Aorta (tissue), 5 donors: Measurements from ENCODE around the gene COBL. TPM values are rescaled to one million over a fixed set of nuclear protein-coding genes. Genes with fewer than 3 reads are reported as not detected.

Source experiments
- ATAC-seq: fragments of 200-7000 bp; cut with Tn5 transposase; one replicate; pipeline ENCODE4 v1.9.1; 2022; ENCODE audit warnings: moderate library complexity; ENCODE audit not compliant: low FRiP score
- DNase-seq, 2 donors: peaks; one replicate each; pipeline ENCODE4 v3.0.0-alpha.2; 2020
- H3K27ac ChIP-seq, 2 donors: one replicate each; pipeline ENCODE4 v1.5.1; 2013; ENCODE audit warnings: low read length in 2 of 2, mild to moderate bottlenecking in 2 of 2, moderate library complexity in 2 of 2, control low read depth in 1 of 2, inconsistent platforms in 1 of 2, low read depth in 1 of 2
- H3K27me3 ChIP-seq, 2 donors: one replicate each; pipeline ENCODE4 v1.6.1; 2013; ENCODE audit warnings: control low read depth in 1 of 2, low read length in 1 of 2, mild to moderate bottlenecking in 1 of 2, moderate library complexity in 1 of 2; ENCODE audit not compliant: insufficient read depth in 2 of 2, control insufficient read depth in 1 of 2
- H3K36me3 ChIP-seq, 2 donors: one replicate each; pipeline ENCODE4 v1.6.1; 2013; ENCODE audit warnings: control low read depth in 1 of 2, low read length in 1 of 2, mild to moderate bottlenecking in 1 of 2; ENCODE audit not compliant: insufficient read depth in 2 of 2, control insufficient read depth in 1 of 2
- H3K4me1 ChIP-seq, 2 donors: one replicate each; pipeline ENCODE4 v1.6.1; 2013; ENCODE audit warnings: low read length in 2 of 2, control low read depth in 1 of 2, mild to moderate bottlenecking in 1 of 2, moderate library complexity in 1 of 2; ENCODE audit not compliant: insufficient read depth in 2 of 2, control insufficient read depth in 1 of 2
- H3K4me3 ChIP-seq, 2 donors: one replicate each; pipeline ENCODE4 v1.5.1; 2013; ENCODE audit warnings: low read length in 2 of 2, control low read depth in 1 of 2, mild to moderate bottlenecking in 1 of 2
- H3K9me3 ChIP-seq: one replicate; pipeline ENCODE4 v1.6.1; 2013; ENCODE audit warnings: mild to moderate bottlenecking, low read length; ENCODE audit not compliant: control insufficient read depth
- WGBS, 2 donors: extraction: QIAGEN DNeasy Blood & Tissue Kit; methylation state at CpG; one replicate each; pipeline ENCODE4 v1.1.7; 2013; 5-methylcytosine and 5-hydroxymethylcytosine counted together
- intact Hi-C, 2 donors: fragments of 100-400 bp; cut with DNase I; formaldehyde crosslinking; loops; one replicate each; pipeline versions ENCODE4 v1.14.2 to v1.15.0; 2022
- polyA plus RNA-seq, 2 donors: library from polyadenylated mRNA; stranded (reverse); fragments of 200-250 nt; gene quantifications; one replicate each; pipeline ENCODE4 v1.2.3, GENCODE V29; 2013
- total RNA-seq, 2 donors: library from RNA; stranded (reverse); fragmentation: NEBNext Ultra II Directional; extraction: Animal tissue kit (Norgen Biotek cat#: 25700); gene quantifications; one replicate each; pipeline ENCODE4 v1.2.1, GENCODE V29; 2021
- donor health status: healthy with polysubstance abuse.
- donor health status: Bipolar disorder and iron deficiency.
- donor health status: DM: no; HTN: no; CAD: no.
- donor health status: DM: no; HTN: no; CAD: no.
- donor health status: DM: yes; HTN: yes; CAD: no.

COBL gene
- total and polyA plus RNA-seq, 4 donors, result 0.31 to 5.3 (median 1.1) TPM

DNA sequence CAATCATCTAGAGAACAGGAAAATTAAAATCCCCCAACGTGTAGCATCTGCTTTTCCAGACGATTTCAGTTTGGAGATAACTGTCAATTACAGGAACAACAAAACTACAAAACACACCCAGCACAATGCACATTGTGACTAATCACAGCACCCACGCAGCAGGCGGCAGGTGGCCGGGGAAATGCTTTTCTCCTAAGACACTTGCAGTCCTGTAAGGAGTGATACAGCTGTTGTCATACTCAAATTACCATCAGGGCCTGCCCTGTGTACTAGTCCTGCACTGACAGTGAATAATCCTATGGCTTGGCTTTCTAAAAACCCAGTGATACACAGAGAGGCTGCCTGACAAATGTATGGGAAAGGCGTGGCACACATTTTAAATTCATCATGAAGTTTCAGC lies 37.8 kb downstream of the COBL start:
- Histone ChIP-seq H3K27me3 (no peaks in the 10 kb centered on the region), H3K36me3 (no peaks in the 10 kb centered on the region), H3K9me3 (no peaks in the 10 kb centered on the region), H3K4me3 (no peak overlapping the region), H3K27ac (no peak overlapping the region), H3K4me1 (no peaks in the 10 kb centered on the region)
- DNase-seq (no peak), ATAC-seq (no peak)
- intact Hi-C loops, result no loop called here
- WGBS, 2 donors, result 75 to 85% methylated on average over 6 of the region's 6 CpGs

DNA sequence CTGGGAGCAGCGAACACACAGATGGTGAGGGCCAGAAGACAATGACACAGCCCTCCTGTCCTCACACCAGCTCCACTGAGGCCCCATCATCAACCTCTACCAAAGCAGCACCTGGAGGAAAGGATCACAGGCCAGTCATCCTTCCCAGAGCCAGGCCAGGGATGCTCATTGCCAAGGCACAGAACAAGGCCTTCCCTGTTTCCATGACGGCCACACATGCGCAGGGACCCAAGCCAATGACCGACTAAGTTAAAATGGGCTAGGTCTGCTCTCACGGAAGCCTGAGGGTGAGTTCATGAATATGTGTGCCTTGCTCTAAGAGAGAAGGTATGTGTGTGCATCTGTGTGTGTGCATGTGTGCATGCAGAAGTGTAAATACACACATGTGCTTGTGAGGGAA lies 39.6 kb downstream of the COBL start:
- H3K4me1 ChIP-seq, result no peaks in the 10 kb centered on the region
- no peaks in the 10 kb centered on the region for H3K27me3 ChIP-seq
- intact Hi-C loops, result no loop called here
- no peaks in the 10 kb centered on the region for H3K9me3 ChIP-seq
- H3K4me3 ChIP-seq, result no peak overlapping the region
- no peaks in the 10 kb centered on the region for H3K36me3 ChIP-seq
- ATAC-seq (no peak), DNase-seq (no peak)
- 78 to 87% methylated on average over 5 of the region's 5 CpGs for WGBS, 2 donors
- no peak overlapping the region for H3K27ac ChIP-seq

DNA sequence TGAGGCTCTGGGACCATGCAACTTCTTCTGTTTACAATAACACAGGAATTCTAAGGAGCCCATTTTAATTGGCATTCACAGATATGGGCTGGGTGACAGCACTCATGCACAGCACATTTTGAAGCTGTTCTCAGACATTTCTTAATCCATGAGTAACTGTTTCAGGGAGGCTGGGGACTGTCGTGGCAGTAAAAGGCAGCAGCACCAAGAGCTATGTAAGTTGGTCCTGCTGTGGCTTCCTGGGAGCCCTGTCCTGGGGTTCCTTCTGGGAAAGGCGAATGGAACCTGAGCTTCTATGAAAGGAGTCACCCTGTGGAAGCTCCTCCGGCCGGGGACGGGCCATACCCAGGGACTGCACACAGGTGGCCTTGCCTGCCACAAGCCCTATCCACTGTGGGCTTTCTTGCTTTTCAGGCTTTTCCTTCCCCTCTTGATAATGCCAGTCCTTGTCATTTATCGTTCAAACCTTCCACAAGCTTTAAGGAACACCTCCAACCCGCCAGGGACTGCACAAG lies 40.5 kb downstream of the COBL start:
- DNase-seq (no peak), ATAC-seq (no peak)
- Histone ChIP-seq H3K27me3 (no peaks in the 10 kb centered on the region), H3K4me1 (no peaks in the 10 kb centered on the region), H3K9me3 (no peaks in the 10 kb centered on the region), H3K4me3 (no peak overlapping the region), H3K36me3 (no peaks in the 10 kb centered on the region), H3K27ac (no peak overlapping the region)
- 87% methylated on average over 7 of the region's 7 CpGs for WGBS, 2 donors
- intact Hi-C loops, result no loop called here

DNA sequence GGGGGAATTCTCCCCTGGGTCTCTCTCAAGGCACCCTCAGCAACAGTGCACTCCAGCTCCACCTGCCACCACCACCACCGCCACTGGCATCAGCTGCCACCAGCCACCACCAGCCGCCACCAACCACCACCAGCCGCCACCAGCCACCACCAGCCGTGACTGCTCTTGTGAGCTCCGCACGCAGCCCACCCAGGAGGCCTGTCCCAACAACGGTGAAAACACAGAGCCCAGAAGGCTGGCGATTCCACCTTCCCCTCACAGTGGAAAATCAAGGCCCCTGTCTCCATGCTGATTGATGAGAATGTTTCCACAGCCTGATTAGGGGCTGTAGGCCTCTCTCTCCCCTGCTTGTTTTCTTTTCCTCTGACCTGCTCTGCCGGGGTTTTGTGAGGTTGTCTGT lies 41.1 kb downstream of the COBL start:
- no peaks in the 10 kb centered on the region for H3K36me3 ChIP-seq
- no peak overlapping the region for H3K27ac ChIP-seq
- intact Hi-C loops, result no loop called here
- H3K27me3 ChIP-seq, result no peaks in the 10 kb centered on the region
- no peak overlapping the region for H3K4me3 ChIP-seq
- ATAC-seq (no peak), DNase-seq (no peak)
- no peaks in the 10 kb centered on the region for H3K4me1 ChIP-seq
- 69 to 79% methylated on average over 9 of the region's 9 CpGs for WGBS, 2 donors
- H3K9me3 ChIP-seq, result no peaks in the 10 kb centered on the region

DNA sequence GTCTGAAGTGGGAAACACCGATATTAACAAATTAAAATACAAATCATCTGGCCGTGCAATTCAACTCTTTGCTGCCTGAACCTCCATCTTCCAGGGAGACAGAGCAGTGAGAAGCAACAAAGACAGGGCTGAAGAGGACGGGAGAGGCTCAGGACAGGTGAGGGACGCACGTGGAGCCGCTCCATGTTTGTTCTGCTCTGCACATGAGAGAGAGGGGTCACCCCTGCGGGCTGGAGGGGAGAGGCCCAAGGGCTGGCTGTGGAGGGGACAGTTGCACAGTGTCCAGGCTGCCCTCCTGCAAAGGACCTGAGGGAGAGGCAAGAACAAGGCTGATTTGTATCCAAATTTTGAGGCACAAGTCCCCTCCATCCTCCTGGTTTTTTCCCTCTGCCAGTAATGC lies 41.7 kb downstream of the COBL start:
- 83 to 86% methylated on average over 7 of the region's 7 CpGs for WGBS, 2 donors
- no peaks in the 10 kb centered on the region for H3K9me3 ChIP-seq
- no peak overlapping the region for H3K27ac ChIP-seq
- H3K36me3 ChIP-seq, result no peaks in the 10 kb centered on the region
- no peaks in the 10 kb centered on the region for H3K27me3 ChIP-seq
- DNase-seq, result no peak
- no peak for ATAC-seq
- H3K4me1 ChIP-seq, result no peaks in the 10 kb centered on the region
- intact Hi-C loops, result no loop called here
- no peak overlapping the region for H3K4me3 ChIP-seq

DNA sequence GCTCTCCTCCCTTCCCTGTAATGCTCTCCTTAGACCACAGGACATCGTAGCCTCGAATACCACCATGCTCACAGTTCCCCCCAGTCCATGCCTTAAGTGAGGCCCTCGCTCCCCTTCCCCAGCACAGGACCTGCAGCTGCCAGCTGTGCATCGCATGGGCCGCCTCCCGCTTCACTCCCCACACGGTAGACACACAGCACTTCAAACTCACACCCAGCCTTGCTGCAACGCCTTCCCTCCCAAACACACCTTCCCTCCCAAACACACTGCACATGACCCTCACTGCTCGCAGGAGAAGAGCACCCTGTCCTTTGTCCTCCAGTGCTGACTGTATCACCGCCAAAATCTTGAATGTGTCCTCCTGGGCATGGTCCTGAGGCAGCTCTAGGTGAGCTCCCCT lies 42.6 kb downstream of the COBL start:
- H3K4me1 ChIP-seq, result no peaks in the 10 kb centered on the region
- DNase-seq (no peak), ATAC-seq (no peak)
- WGBS, 2 donors, result 76 to 87% methylated on average over 10 of the region's 10 CpGs
- H3K27me3 ChIP-seq, result no peaks in the 10 kb centered on the region
- no peak overlapping the region for H3K27ac ChIP-seq
- H3K36me3 ChIP-seq, result no peaks in the 10 kb centered on the region
- no peak overlapping the region for H3K4me3 ChIP-seq
- H3K9me3 ChIP-seq, result no peaks in the 10 kb centered on the region
- intact Hi-C loops, result no loop called here

DNA sequence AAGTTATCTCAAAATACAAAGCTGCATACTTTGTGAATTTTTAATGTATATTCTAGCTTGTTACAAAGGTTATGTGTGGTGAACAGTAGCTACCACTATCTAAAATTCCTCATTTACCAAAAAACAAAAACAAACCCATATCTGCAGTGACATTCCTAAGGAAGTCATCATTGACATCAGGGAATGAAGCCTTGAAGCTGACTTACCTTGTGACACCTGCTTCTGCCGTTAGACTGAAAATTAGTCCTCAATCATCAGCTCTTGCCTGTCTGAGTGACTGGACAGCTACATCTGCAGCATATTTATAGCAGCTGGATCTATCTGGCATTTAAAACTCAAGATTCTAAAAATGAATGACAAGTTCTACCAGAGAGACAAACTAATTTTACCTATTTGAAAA lies 43.2 kb downstream of the COBL start:
- no peaks in the 10 kb centered on the region for H3K4me1 ChIP-seq
- no peak overlapping the region for H3K4me3 ChIP-seq
- ATAC-seq (no peak), DNase-seq (no peak)
- H3K9me3 ChIP-seq, result no peaks in the 10 kb centered on the region
- no peaks in the 10 kb centered on the region for H3K36me3 ChIP-seq
- no peaks in the 10 kb centered on the region for H3K27me3 ChIP-seq
- whole genome bisulfite sequencing, 2 donors, result 67 to 74% methylated on average over 1 of the region's 1 CpG
- intact Hi-C loops, result no loop called here
- no peak overlapping the region for H3K27ac ChIP-seq

DNA sequence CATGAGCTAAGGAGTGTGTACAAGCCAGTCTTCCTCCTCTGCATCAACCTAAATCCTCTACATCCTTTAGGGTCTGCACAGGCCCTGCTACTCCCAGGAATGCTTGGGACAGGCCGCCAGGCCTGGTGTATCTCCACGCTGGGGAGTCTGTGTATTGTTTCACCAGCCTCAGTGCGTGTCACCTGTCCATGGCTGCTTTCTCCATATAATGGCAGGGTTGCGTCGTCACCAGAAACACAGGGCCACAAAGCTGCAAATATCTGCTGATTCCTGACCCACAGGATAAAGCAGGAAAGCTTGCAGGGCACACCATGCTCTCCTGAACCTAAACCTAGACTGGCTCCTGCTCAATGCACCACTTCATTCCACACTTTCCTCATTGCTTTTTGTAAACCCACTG lies 45.6 kb downstream of the COBL start:
- no peaks in the 10 kb centered on the region for H3K36me3 ChIP-seq
- no peaks in the 10 kb centered on the region for H3K4me1 ChIP-seq
- H3K9me3 ChIP-seq, result no peaks in the 10 kb centered on the region
- ATAC-seq (no peak), DNase-seq (no peak)
- intact Hi-C loops, result no loop called here
- no peaks in the 10 kb centered on the region for H3K27me3 ChIP-seq
- H3K4me3 ChIP-seq, result no peak overlapping the region
- H3K27ac ChIP-seq, result no peak overlapping the region
- WGBS, 2 donors, result 89 to 93% methylated on average over 5 of the region's 5 CpGs

DNA sequence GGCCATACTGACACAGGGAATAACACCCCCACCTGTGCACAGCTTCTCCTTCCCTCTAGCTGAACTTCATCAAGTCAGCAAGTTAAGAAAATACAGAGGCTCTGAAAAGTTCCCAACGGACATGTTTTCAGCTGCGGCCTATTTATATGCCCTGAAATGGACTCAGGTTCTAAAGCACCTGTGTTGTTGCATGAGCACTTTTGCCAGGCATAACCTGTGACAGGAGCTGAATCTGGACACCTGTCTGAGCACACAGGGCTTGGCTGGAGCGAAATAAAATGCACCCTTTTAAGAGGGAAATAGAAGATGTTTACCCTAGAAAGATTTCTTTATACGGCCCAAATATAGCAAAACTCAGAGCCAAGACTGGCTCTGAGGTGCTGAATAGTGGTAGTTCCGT lies 46.7 kb downstream of the COBL start:
- H3K36me3 ChIP-seq, result no peaks in the 10 kb centered on the region
- DNase-seq (no peak), ATAC-seq (no peak)
- H3K4me3 ChIP-seq, result no peak overlapping the region
- 3 to 5% methylated on average over 5 of the region's 5 CpGs for WGBS, 2 donors
- intact Hi-C loops, result no loop called here
- H3K27ac ChIP-seq, result no peak overlapping the region
- H3K27me3 ChIP-seq, result no peaks in the 10 kb centered on the region
- H3K9me3 ChIP-seq, result no peaks in the 10 kb centered on the region
- no peaks in the 10 kb centered on the region for H3K4me1 ChIP-seq
